Measurements from ENCODE around the gene DHDH. TPM values are rescaled to one million over a fixed set of nuclear protein-coding genes. Genes with fewer than 3 reads are reported as not detected.

The DHDH gene
- 0.44 TPM in 1 of 2 replicates, not detected in the other for total RNA-seq

GRCh38 chr19:48933382-48933932 lies at the start of gene DHDH:
Gene DHDH (plus strand): TSS chr19:48933699. CDS start chr19:48933722, 23 bp downstream.

GRCh38 chr19:48899781-48900476 lies 33.6 kb upstream of the DHDH start, which contains the start of gene NUCB1:
Gene NUCB1 (plus strand): TSS chr19:48900312. CDS start chr19:48900797, 485 bp downstream.

GRCh38 chr19:48954595-48955307 lies 21.3 kb downstream of the DHDH start, which contains the start of gene BAX:
Gene BAX (plus strand): TSS chr19:48954875. CDS start chr19:48954929, 54 bp downstream.

DNA sequence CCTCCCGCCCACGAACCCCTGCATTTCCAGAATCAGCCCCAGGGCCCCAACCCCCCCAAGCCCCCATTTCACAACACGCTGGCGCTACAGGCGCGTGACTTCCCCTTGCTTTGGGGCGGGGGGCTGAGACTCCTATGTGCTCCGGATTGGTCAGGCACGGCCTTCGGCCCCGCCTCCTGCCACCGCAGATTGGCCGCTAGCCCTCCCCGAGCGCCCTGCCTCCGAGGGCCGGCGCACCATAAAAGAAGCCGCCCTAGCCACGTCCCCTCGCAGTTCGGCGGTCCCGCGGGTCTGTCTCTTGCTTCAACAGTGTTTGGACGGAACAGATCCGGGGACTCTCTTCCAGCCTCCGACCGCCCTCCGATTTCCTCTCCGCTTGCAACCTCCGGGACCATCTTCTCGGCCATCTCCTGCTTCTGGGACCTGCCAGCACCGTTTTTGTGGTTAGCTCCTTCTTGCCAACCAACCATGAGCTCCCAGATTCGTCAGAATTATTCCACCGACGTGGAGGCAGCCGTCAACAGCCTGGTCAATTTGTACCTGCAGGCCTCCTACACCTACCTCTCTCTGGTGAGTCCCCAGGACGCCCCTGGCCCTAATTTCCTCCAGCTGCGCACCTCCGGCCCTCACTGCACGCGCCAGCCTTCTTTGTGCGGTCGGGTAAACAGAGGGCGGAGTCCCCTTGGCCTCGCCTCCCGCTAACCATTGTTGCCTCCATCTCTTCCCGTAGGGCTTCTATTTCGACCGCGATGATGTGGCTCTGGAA lies 31.7 kb downstream of the DHDH start, which contains the start of gene FTL:
Gene FTL, plus strand, starts transcription at position 270 of the 766 bp plus-strand sequence. Its CDS starts 199 bp downstream, at position 469.

GRCh38 chr19:48993175-48994034 lies 59.9 kb downstream of the DHDH start, which contains the start of the genes GYS1 and RUVBL2:
Gene GYS1 (minus strand): TSS chr19:48993309. CDS start chr19:48993112, 197 bp downstream.
Gene RUVBL2 (plus strand): TSS chr19:48993887. CDS start chr19:48993912, 25 bp downstream.

Small RNA genes lying within 50 kb of the gene (small RNA-seq; reads per million reads assigned to genes)
- gene AC026803.1 (ENCODE audit: low replicate concordance) = not detected

Other genes with a start within 250 kb of the DHDH start
- gene FUT2, start 237.7 kb upstream of the DHDH start, total RNA-seq = not detected in 2 replicates
- gene MAMSTR, start 214.0 kb upstream of the DHDH start, total RNA-seq = under 0.01 and 0.57 TPM in 2 replicates
- 0.66 and 0.72 TPM in 2 replicates for gene RASIP1, start 193.1 kb upstream of the DHDH start, total RNA-seq
- gene IZUMO1, start 186.8 kb upstream of the DHDH start, total RNA-seq = not detected in 2 replicates
- gene FUT1, start 181.1 kb upstream of the DHDH start, total RNA-seq = under 0.01 TPM in 2 replicates
- not detected in 2 replicates for gene FGF21, start 178.2 kb upstream of the DHDH start, total RNA-seq
- gene BCAT2, start 122.7 kb upstream of the DHDH start, total RNA-seq = 25.4 and 44.1 TPM in 2 replicates
- 2.3 and 27.8 TPM in 2 replicates for gene HSD17B14, start 97.2 kb upstream of the DHDH start, total RNA-seq
- 5.4 and 6.3 TPM in 2 replicates for gene PLEKHA4, start 65.1 kb upstream of the DHDH start, total RNA-seq
- gene PPP1R15A, start 61.3 kb upstream of the DHDH start, total RNA-seq = 66.1 and 221 TPM in 2 replicates
- gene TULP2, start 35.0 kb upstream of the DHDH start, total RNA-seq = under 0.01 and 0.22 TPM in 2 replicates
- 129 and 755 TPM in 2 replicates for gene NUCB1, start 33.4 kb upstream of the DHDH start, total RNA-seq
- 89.9 and 103 TPM in 2 replicates for gene BAX, start 21.2 kb downstream of the DHDH start, total RNA-seq
- 1,638 and 6,371 TPM in 2 replicates for gene FTL, start 31.6 kb downstream of the DHDH start, total RNA-seq
- 29.8 and 59.4 TPM in 2 replicates for gene GYS1, start 59.6 kb downstream of the DHDH start, total RNA-seq
- 164 and 281 TPM in 2 replicates for gene RUVBL2, start 60.2 kb downstream of the DHDH start, total RNA-seq
- not detected in 2 replicates for gene LHB, start 83.4 kb downstream of the DHDH start, total RNA-seq
- not detected in 2 replicates for gene CGB3, start 90.6 kb downstream of the DHDH start, total RNA-seq
- not detected in 2 replicates for gene CGB2, start 98.2 kb downstream of the DHDH start, total RNA-seq
- not detected in 2 replicates for gene CGB1, start 103.2 kb downstream of the DHDH start, total RNA-seq
- not detected in 2 replicates for gene CGB5, start 110.1 kb downstream of the DHDH start, total RNA-seq
- gene CGB8, start 115.4 kb downstream of the DHDH start, total RNA-seq = not detected in 2 replicates
- 0.14 TPM in 1 of 2 replicates, not detected in the other for gene CGB7, start 124.0 kb downstream of the DHDH start, total RNA-seq
- gene NTF4, start 131.1 kb downstream of the DHDH start, total RNA-seq = not detected in 2 replicates
- gene KCNA7, start 139.0 kb downstream of the DHDH start, total RNA-seq = not detected in 2 replicates
- gene SNRNP70, start 151.8 kb downstream of the DHDH start, total RNA-seq = 118 and 186 TPM in 2 replicates
- 3.7 and 5.7 TPM in 2 replicates for gene LIN7B, start 180.7 kb downstream of the DHDH start, total RNA-seq
- 0.66 and 1.3 TPM in 2 replicates for gene C19orf73, start 185.4 kb downstream of the DHDH start, total RNA-seq
- gene PPFIA3, start 185.8 kb downstream of the DHDH start, total RNA-seq = 1.1 and 3.1 TPM in 2 replicates
- gene HRC, start 221.7 kb downstream of the DHDH start, total RNA-seq = not detected in 2 replicates
- gene TRPM4, start 224.1 kb downstream of the DHDH start, total RNA-seq = 8.8 and 15.9 TPM in 2 replicates

All from placental pericyte (primary cell).